Ishikawa (cell line): ENCODE results near the gene ARCN1.

ENCODE experiments used
- CEBPB ChIP-seq: IDR thresholded peaks from 2 replicates; pipeline ENCODE4 v1.6.1; 2012
- CREB1 ChIP-seq: IDR thresholded peaks from 2 replicates; pipeline ENCODE4 v1.6.1; 2012; ENCODE audit warnings: low read depth
- EGR1 ChIP-seq: IDR thresholded peaks from 2 replicates; pipeline ENCODE4 v1.6.1; 2012
- EP300 ChIP-seq: IDR thresholded peaks from 2 replicates; pipeline ENCODE4 v1.6.1; 2012; ENCODE audit warnings: borderline replicate concordance
- MAX ChIP-seq: IDR thresholded peaks from 2 replicates; pipeline ENCODE4 v1.6.1; 2012
- RAD21 ChIP-seq: IDR thresholded peaks from 2 replicates; pipeline ENCODE4 v1.6.1; 2012; ENCODE audit warnings: low read depth
- REST ChIP-seq: IDR thresholded peaks from 2 replicates; pipeline ENCODE4 v1.6.1; 2012; ENCODE audit warnings: low read depth, mild to moderate bottlenecking
- TAF1 ChIP-seq: IDR thresholded peaks from 2 replicates; pipeline ENCODE4 v1.6.1; 2012; ENCODE audit warnings: low read depth, mild to moderate bottlenecking
- TEAD4 ChIP-seq: IDR thresholded peaks from 2 replicates; pipeline ENCODE4 v1.6.1; 2012
- YY1 ChIP-seq: IDR thresholded peaks from 2 replicates; pipeline ENCODE4 v1.6.1; 2012; ENCODE audit warnings: low read depth

DNA sequence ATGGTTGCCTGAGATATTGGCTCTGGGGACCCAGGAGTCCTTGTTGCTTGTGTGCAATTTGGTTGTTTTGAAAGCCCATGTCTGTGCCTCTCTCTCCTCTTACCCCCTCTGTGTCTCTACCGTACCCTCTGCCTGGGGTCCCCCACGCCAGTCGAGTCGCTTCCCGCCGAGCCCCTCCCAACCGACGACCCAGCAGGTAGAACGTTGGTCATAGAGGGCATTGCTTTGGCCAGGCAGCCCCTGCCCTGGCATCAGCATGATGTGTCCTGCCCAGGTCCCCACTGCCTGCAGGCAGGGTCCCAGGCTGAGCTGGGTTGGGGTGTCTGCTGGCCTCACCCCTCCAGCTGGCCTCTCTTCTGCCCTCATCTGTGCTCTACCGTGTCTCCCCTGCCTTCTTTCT lies 72.3 kb downstream of the ARCN1 start:
- TF ChIP-seq EP300 (no peak), TEAD4 (no peak), RAD21 (no peak), MAX (no peak), CREB1 (no peak), CEBPB (no peak), EGR1 (no peak), TAF1 (no peak), YY1 (no peak), REST (no peak)
